ENCODE data around the gene PVR. TPM values are rescaled to one million over a fixed set of nuclear protein-coding genes. Genes with fewer than 3 reads are reported as not detected.
"Not testable (repeated sequence)": the region's sequence is repeated elsewhere in the genome, so short reads cannot be mapped to it uniquely, and the experiment has no call there.

Gene PVR
- total RNA-seq, 1 donor from 2014 or later: 14.8 TPM

- no peak overlapping the region for H3K4me3 Mint-ChIP-seq (ENCODE audit: unreplicated experiment)
- H3K27ac Mint-ChIP-seq (ENCODE audit: unreplicated experiment): no peak overlapping the region
- H3K4me1 Mint-ChIP-seq (ENCODE audit: low read depth, unreplicated experiment): no peaks in the 10 kb centered on the region
- H3K9me3 Mint-ChIP-seq (ENCODE audit: unreplicated experiment): peaks cover 2% of the 10 kb centered on the region
- H3K27me3 Mint-ChIP-seq (ENCODE audit: unreplicated experiment): peaks cover 2% of the 10 kb centered on the region
- H3K36me3 Mint-ChIP-seq (ENCODE audit: unreplicated experiment): no peaks in the 10 kb centered on the region
- no peak for DNase-seq
- no peak for TF ChIP-seq CTCF (IDR thresholded peaks at IDR 0.05; ENCODE audit: partially characterized antibody, unreplicated experiment)
Observed at GRCh38 chr19:44706506-44707236, 63.0 kb downstream of the PVR start.

- Mint-ChIP-seq H3K36me3 (ENCODE audit: unreplicated experiment) (no peaks in the 10 kb centered on the region), H3K4me1 (ENCODE audit: low read depth, unreplicated experiment) (no peaks in the 10 kb centered on the region), H3K27ac (ENCODE audit: unreplicated experiment) (no peak overlapping the region), H3K4me3 (ENCODE audit: unreplicated experiment) (no peak overlapping the region), H3K27me3 (ENCODE audit: unreplicated experiment) (peaks cover 2% of the 10 kb centered on the region), H3K9me3 (ENCODE audit: unreplicated experiment) (peaks cover 2% of the 10 kb centered on the region)
- no peak for DNase-seq
- no peak for TF ChIP-seq CTCF (IDR thresholded peaks at IDR 0.05; ENCODE audit: partially characterized antibody, unreplicated experiment)
Observed at GRCh38 chr19:44707794-44708193, 64.1 kb downstream of the PVR start.

GRCh38 chr19:44708940-44709339 lies 65.2 kb downstream of the PVR start:
- no peaks in the 10 kb centered on the region for H3K36me3 Mint-ChIP-seq (ENCODE audit: unreplicated experiment)
- no peak for TF ChIP-seq CTCF (IDR thresholded peaks at IDR 0.05; ENCODE audit: partially characterized antibody, unreplicated experiment)

GRCh38 chr19:44709434-44710266 lies 65.9 kb downstream of the PVR start:
- H3K9me3 Mint-ChIP-seq (ENCODE audit: unreplicated experiment); H3K4me3 Mint-ChIP-seq (ENCODE audit: unreplicated experiment); H3K36me3 Mint-ChIP-seq (ENCODE audit: unreplicated experiment); H3K27ac Mint-ChIP-seq (ENCODE audit: unreplicated experiment); H3K27me3 Mint-ChIP-seq (ENCODE audit: unreplicated experiment); H3K4me1 Mint-ChIP-seq (ENCODE audit: low read depth, unreplicated experiment); DNase-seq: not testable (repeated sequence)

More at GRCh38 chr19:44708940-44709339, 65.2 kb downstream of the PVR start:
- DNase-seq: no peak
- Mint-ChIP-seq H3K4me3 (ENCODE audit: unreplicated experiment) (no peak overlapping the region), H3K27ac (ENCODE audit: unreplicated experiment) (no peak overlapping the region), H3K27me3 (ENCODE audit: unreplicated experiment) (peaks cover 2% of the 10 kb centered on the region), H3K4me1 (ENCODE audit: low read depth, unreplicated experiment) (no peaks in the 10 kb centered on the region), H3K9me3 (ENCODE audit: unreplicated experiment) (peaks cover 2% of the 10 kb centered on the region)

GRCh38 chr19:44710483-44710882 lies 66.8 kb downstream of the PVR start:
- no peak for DNase-seq
- Mint-ChIP-seq H3K9me3 (ENCODE audit: unreplicated experiment) (peaks cover under 1% of the 10 kb centered on the region), H3K4me3 (ENCODE audit: unreplicated experiment) (no peak overlapping the region), H3K36me3 (ENCODE audit: unreplicated experiment) (no peaks in the 10 kb centered on the region), H3K27ac (ENCODE audit: unreplicated experiment) (no peak overlapping the region), H3K27me3 (ENCODE audit: unreplicated experiment) (peaks cover 2% of the 10 kb centered on the region), H3K4me1 (ENCODE audit: low read depth, unreplicated experiment) (no peaks in the 10 kb centered on the region)
- TF ChIP-seq CTCF (IDR thresholded peaks at IDR 0.05; ENCODE audit: partially characterized antibody, unreplicated experiment): no peak
